ENCODE measurements around the gene APOBEC3H. TPM values are rescaled to one million over a fixed set of nuclear protein-coding genes. Genes with fewer than 3 reads are reported as not detected.

The APOBEC3H gene
- polyA plus RNA-seq, 3 donors: 0.46 TPM; not detected in 2

DNA sequence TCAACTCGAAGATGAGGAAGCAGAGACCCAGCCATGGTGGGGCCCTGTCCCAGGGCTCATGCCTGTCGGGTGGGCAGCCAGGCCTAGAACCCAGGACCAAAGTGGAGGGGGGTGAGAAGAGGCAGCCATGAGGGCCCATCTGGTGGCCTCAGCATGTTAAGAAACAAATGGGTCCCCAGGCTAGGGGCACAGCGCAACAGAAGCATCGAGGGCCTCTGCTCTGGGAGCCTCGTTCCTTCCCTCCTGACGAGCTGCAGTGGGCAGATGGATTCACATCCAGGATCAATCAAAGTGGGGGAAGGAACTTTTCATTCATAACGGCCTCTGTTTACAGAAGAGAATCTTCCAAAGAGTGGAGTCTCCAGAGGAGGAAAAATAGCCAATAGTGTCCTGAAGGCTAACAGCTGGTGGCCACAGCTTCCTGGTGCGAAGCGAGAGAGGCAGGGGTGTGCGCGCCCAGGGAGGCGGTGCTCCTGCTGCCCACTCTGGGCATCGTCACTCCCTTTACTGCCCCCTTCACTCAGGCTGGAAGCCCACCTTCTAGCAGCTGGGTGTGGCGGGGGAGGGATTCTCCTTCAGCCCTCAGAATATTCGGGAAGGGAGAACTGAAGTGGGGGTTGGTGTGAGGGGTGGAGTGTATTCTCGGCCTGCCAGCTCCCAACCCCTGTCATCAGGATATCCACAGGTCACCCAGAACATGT, 51.1 kb downstream of the APOBEC3H start:
- 68 to 78% (median 78%) methylated on average over 16 of the region's 16 CpGs for WGBS, 3 donors
- H3K27ac ChIP-seq (ENCODE audit: low read depth, low read length): no peak overlapping the region

DNA sequence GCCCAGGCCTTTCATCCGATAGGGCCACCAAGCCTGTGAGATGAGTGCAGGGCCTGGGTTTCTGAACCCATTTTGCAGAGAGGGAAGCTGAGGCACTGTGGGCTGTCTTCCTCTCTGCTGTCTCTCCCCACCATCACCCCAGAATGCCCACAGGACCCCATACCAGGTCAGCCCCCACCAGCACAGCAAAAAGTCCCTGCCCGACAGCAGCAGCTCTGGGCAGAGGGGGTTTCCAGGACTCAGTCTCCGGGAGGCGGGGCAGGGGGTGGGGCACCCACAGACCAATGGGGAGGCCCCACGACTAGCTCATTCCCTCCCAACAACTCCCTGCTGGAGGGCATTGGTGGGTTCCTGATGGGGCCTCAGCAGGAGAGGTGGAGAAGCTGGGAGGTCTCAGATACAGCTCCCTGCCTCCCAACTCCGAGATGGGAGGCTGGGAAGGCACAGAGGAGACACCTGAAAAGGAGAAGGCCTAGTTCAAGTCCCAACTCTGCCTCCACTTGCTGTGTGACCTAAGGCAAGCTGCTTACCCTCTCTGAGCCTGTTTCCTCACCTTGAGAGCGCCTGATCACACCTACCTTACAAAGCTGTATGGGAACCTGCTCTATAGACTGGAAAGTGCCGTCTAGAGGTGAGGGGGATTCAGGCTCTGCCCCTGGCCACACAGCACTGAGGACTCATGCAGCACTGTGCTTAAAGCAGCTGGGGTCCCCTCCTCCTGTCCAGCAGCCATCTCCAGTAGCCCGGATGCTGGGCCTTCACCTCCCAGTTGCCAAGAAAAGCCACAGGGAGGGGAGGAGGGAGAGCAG, 51.9 kb downstream of the APOBEC3H start:
- WGBS, 3 donors: 62 to 75% (median 70%) methylated on average over 9 of the region's 9 CpGs
- no peak overlapping the region for H3K27ac ChIP-seq (ENCODE audit: low read depth, low read length)

DNA sequence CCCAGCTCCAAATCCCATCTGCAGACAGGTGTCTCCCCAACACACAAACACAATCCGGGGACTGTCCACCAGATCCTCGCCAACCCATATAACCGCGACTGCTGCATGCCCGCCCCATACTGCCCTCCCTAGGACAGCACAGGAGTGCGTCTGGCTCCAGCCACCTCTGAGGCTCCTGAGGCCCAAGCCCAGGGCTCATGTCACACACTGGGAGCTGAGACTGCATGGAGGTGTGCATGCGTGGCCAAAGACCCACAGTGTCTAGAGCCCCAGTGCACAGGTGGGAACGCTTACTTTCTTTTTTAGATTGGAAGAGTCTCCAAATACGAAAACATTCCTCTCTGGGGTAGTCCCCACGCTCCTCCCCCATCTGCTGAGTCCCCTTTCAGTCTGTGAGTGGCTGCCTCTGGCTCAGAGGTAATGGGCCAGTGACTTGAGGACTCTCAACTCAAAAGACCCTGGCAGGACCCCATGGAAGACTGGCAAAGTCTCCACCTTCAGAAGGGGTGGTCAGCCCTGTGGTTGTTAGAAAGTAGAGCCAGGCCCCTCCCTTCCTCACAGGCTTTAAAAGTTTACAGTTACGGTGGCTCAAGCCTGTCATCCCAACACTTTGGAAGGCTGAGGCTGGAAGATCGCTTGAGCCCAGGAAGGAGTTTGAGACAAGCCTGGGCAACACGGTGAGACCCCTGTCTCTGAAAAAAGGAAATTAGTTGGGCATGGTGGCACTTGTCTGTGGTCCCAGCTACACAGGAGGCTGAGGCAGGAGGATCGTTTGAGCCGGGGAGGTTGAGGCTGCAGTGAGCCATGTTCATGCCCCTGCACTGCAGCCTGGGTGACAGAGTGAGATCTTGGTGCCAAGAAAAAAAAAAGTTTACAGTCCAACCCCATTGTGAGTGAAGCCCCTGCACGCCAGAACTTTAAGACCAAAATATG, 53.1 kb downstream of the APOBEC3H start:
- H3K27ac ChIP-seq (ENCODE audit: low read depth, low read length): no peak overlapping the region
- WGBS, 3 donors: 80 to 85% (median 82%) methylated on average over 16 of the region's 16 CpGs

DNA sequence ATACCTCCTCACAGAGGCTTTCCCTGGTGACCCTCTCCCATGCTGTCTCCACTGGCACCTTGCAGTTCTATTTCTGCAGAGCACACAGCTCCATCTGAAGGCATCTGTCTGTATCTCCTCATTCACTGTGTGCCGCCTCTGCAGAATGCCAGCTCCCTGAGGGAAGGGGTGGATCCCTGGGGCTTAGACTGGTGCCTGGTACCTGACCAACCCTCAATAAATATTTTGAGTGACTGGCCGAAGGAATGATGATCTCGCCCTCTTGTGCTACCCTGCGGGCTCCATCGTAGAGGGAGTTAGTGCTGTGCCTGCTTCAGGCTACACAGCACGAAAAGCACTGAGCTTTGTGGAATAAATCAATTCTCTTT, 53.8 kb downstream of the APOBEC3H start:
- WGBS, 3 donors: 61 to 75% (median 65%) methylated on average over 6 of the region's 6 CpGs

DNA sequence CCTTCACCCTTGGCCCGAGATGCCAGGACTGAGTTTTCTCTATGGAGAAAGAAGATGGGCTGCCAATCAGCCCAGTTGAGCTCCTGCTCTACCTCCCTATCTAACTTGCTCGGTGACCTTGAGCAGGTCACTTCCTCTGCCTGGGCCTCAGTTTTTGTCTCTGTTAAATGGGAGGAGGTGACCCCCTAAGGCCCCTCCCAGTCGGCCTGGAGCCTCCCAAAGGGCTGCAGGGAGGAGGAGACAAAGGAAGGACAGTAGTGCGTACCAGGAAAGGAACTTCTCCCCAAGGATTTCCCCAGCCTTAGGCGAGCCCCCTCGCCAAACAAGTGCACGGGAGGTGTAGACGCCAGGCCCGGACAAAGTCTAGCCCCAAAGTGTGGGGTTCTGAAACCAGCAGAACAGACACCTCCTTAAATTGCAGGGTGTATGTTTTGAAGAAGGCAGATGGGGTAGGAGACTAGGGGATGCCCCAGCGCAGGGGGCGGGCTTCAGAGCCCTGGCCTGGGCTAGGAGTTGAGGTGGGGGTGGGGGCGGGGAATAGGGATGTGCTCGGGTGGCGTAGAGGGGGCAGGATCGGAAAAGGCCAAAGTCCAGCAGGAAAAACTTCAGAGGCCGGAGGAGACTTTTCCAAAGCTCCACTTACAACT, 54.4 kb downstream of the APOBEC3H start:
- WGBS, 3 donors: 43 to 60% (median 44%) methylated on average over 15 to 16 of the region's 16 CpGs
- no peak overlapping the region for H3K27ac ChIP-seq (ENCODE audit: low read depth, low read length)

More for the DNA sequence above, 53.8 kb downstream of the APOBEC3H start:
- no peak overlapping the region for H3K27ac ChIP-seq (ENCODE audit: low read depth, low read length)

DNA sequence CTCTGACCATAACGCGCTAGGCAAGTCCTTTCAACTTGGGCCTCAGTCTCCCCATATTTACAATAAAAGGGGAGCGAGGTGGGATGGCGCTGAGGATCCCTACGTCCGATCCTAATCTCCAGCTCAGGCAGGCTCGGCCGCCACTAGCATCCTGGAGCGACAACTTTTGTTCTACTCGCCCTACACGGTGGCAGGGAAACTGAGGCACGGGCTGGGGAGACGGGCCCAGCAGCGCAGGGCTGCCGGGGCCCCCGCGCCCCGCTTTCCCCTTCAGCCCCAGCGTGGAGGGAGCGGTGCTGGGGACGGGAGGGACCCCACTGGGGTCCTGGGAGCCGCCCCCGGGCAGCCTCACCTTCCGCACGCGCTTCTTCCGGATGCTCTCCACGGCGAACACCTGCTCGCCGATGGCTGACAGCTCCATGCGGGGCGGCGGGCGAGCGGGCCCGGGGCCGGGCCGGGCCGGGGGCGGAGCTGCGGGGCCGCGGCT, 55.0 kb downstream of the APOBEC3H start:
- WGBS, 3 donors: 5 to 8% (median 8%) methylated on average over 38 to 44 of the region's 44 CpGs
- peak overlapping the region; percentile 40 for H3K27ac ChIP-seq (ENCODE audit: low read depth, low read length)

DNA sequence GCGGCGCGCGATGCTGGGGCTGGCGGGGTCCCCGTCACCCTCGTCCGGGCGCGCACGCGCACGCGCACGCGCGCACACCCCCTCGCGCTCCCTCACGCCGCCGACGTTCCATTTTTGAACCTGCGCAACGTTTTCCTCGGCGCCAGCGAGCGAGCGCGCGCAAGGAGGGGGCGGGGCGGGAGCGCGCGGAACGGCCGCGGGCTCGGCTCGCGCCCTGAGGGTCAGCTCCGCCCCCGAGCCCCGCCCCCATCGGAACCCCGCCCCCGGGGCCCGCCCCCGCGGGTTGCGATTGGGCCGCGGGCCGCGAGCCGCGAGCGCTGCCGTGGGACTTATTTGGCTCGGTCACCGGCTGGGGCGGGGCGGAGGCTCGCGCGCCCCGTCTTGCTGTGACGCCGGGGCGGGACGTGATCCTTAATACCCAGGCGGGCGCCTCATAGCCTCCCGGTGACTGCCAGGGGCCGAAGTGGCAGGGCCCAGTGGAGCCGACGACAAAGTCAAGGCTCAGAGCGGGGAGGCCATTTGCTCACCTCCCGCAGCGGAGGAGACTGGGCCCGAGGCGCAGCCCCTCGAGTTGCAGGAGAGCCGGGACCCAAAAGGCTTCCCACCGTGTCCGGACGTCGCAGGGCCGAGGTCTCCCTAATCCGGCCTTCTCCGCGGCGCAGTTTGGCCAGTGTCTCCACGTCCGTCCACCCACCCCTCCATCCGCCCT, 55.6 kb downstream of the APOBEC3H start, which contains the start of gene CBX7:
TSS of gene CBX7 (minus strand) at position 170 of the 709 bp plus-strand sequence. CDS start 236 bp downstream, outside the sequence.
- peak within 1 kb of the TSS; percentile 40 for H3K27ac ChIP-seq (ENCODE audit: low read depth, low read length)
- WGBS, 3 donors: 0 to 1% (median 1%) methylated on average over 71 to 95 of the region's 98 CpGs

DNA sequence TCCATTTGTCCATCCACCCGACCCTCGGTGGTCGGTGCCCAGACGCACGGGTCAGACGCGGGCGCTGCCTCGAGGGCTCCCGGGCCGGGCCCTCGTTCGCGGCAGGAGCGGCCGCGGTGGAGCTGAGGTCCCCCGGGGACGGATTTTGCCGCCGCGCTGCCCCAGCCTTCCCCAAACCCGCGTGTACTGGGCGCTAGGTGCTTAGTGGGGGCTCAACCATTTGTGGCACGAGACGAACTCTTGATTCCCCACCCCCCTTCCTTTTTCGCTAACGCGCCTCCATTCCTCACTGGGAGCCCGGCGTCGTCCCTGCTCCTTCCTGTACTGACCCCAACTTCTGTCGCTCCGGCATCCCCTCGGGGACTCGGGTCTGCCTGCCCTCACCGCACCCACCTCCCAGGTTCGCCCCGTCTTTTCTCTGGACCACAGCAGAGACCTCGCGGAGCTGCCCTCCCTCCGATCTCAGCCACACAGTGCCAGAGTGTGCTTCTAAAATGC, 56.2 kb downstream of the APOBEC3H start:
- 3 to 6% (median 4%) methylated on average over 40 to 43 of the region's 43 CpGs for WGBS, 3 donors
- H3K27ac ChIP-seq (ENCODE audit: low read depth, low read length): no peak overlapping the region

Other genes starting within 250 kb of the APOBEC3H start
- gene CBX6, start 225.0 kb upstream of the APOBEC3H start, polyA plus RNA-seq: 10 to 100 TPM in 2 of 3 donors, 1 to 10 TPM in 1; 9.6 to 26.3 (median 14.9) TPM
- 10 to 100 TPM in 2 of 3 donors, under 1 TPM in 1; 0.46 to 22.4 (median 16.5) TPM for gene APOBEC3A, start 139.6 kb upstream of the APOBEC3H start, polyA plus RNA-seq
- 1 to 10 TPM in 1 of 3 donors, under 1 TPM in 2; 0.22 to 1.4 (median 0.59) TPM for gene APOBEC3B, start 114.9 kb upstream of the APOBEC3H start, polyA plus RNA-seq
- 10 to 100 TPM in 1 of 3 donors, 1 to 10 TPM in 2; 3.7 to 21.0 (median 6.5) TPM for gene APOBEC3C, start 83.0 kb upstream of the APOBEC3H start, polyA plus RNA-seq
- 1 to 10 TPM in 1 of 3 donors, under 1 TPM in 2; 0.43 to 2.5 (median 0.62) TPM for gene APOBEC3D, start 76.1 kb upstream of the APOBEC3H start, polyA plus RNA-seq
- 1 to 10 TPM in 2 of 3 donors, under 1 TPM in 1; 0.94 to 1.7 (median 1.6) TPM for gene APOBEC3F, start 56.4 kb upstream of the APOBEC3H start, polyA plus RNA-seq
- gene APOBEC3G, start 20.0 kb upstream of the APOBEC3H start, polyA plus RNA-seq: 1 to 10 TPM; 2.1 to 9.0 (median 2.9) TPM
- 10 to 100 TPM; 19.5 to 57.2 (median 29.9) TPM for gene CBX7, start 55.4 kb downstream of the APOBEC3H start, polyA plus RNA-seq
- gene PDGFB, start 147.7 kb downstream of the APOBEC3H start, polyA plus RNA-seq: 10 to 100 TPM in 2 of 3 donors, 1 to 10 TPM in 1; 5.4 to 23.5 (median 18.0) TPM
- 1,000 to 10,000 TPM; 3,176 to 4,324 (median 3,855) TPM for gene RPL3, start 222.4 kb downstream of the APOBEC3H start, polyA plus RNA-seq

Measured in adipose tissue (tissue), 3 donors.